MCF 10A (cell line): Measurements from ENCODE around the gene CYP1B1. TPM values are rescaled to one million over a fixed set of nuclear protein-coding genes. Genes with fewer than 3 reads are reported as not detected.
A peak's percentile ranks its signal among the peaks of the same experiment; 100 is the strongest.

Source experiments
- BruUV-seq: library from RNA; stranded (reverse); fragments of 400-500 nt; replicated peaks from 2 replicates; lab custom pipeline; 2021; lab: Mats Ljungman, UMichigan
- CTCF ChIA-PET: fragments of 300-600 bp; sonication (Branson Sonifier 250); formaldehyde crosslinking; extraction: SDS; loops from one replicate; lab custom pipeline; 2021; ENCODE audit warnings: antibody characterized with exemption, inconsistent platforms; lab: Yijun Ruan, JAX
- POLR2A ChIA-PET: fragments of 300-600, 350-650 bp; sonication (Branson Sonifier 250); formaldehyde crosslinking; extraction: SDS; loops from one replicate; lab custom pipeline; 2020; ENCODE audit warnings: antibody characterized with exemption, inconsistent platforms; lab: Yijun Ruan, JAX
- DNase-seq: peaks from one replicate; pipeline ENCODE4 v3.0.0-alpha.2; 2018; ENCODE audit not compliant: unreplicated experiment
- H3K27ac Mint-ChIP-seq: one replicate; pipeline ENCODE4 v1.8.0; 2022; ENCODE audit warnings: mild to moderate bottlenecking, low read depth, mixed read lengths; ENCODE audit not compliant: unreplicated experiment
- H3K27me3 Mint-ChIP-seq: one replicate; pipeline ENCODE4 v1.8.0; 2022; ENCODE audit warnings: mixed read lengths; ENCODE audit not compliant: insufficient read depth, unreplicated experiment
- H3K36me3 Mint-ChIP-seq: one replicate; pipeline ENCODE4 v1.8.0; 2022; ENCODE audit warnings: mild to moderate bottlenecking, moderate library complexity, mixed read lengths; ENCODE audit not compliant: insufficient read depth, unreplicated experiment
- H3K4me1 Mint-ChIP-seq: one replicate; pipeline ENCODE4 v1.8.0; 2022; ENCODE audit warnings: mixed read lengths; ENCODE audit not compliant: insufficient read depth, unreplicated experiment
- H3K4me3 Mint-ChIP-seq: one replicate; pipeline ENCODE4 v1.8.0; 2022; ENCODE audit warnings: mild to moderate bottlenecking, moderate library complexity, mixed read lengths; ENCODE audit not compliant: unreplicated experiment
- H3K9me3 Mint-ChIP-seq: one replicate; pipeline ENCODE4 v1.8.0; 2022; ENCODE audit warnings: mixed read lengths; ENCODE audit not compliant: unreplicated experiment
- CTCF ChIP-seq: fragments of 200-600 bp; IDR thresholded peaks from one replicate; pipeline ENCODE4 v1.8.0; 2022; ENCODE audit warnings: antibody characterized with exemption, mild to moderate bottlenecking; ENCODE audit not compliant: unreplicated experiment
- intact Hi-C: fragments of 100-400 bp; cut with micrococcal nuclease; formaldehyde crosslinking; loops from 2 replicates; pipeline ENCODE4 v1.14.1; 2022
- total RNA-seq: library from RNA; stranded (reverse); gene quantifications from 2 replicates; pipeline ENCODE4 v1.2.3, GENCODE V29; 2022

CYP1B1 gene
- total RNA-seq, 1 experiment from 2014 or later, result 37.2 TPM

GRCh38 chr2:38077431-38077769 is 1.4 kb upstream of the CYP1B1 start:
- Mint-ChIP-seq H3K4me1 (peaks cover 24% of the 10 kb centered on the region), H3K4me3 (peak overlapping the region; percentile 78), H3K27ac (peak overlapping the region; percentile 75), H3K36me3 (peaks cover 21% of the 10 kb centered on the region), H3K27me3 (no peaks in the 10 kb centered on the region), H3K9me3 (no peaks in the 10 kb centered on the region)
- BruUV-seq, result TSS peak; percentile 83
- intact Hi-C loops, result loop anchor here (2.0 to 5.0 kb wide), 3 partner anchors 19 to 95 kb away; no protein-coding TSS in a partner anchor
- no peak for TF ChIP-seq CTCF
- DNase-seq, result no peak
- POLR2A ChIA-PET, result interaction anchor here (0.6 to 5.4 kb wide), 27 partner anchors 10 to 673 kb away, joined by 3 to 100 read pairs (median 6); partner anchors contain the start of gene RMDN2
- CTCF ChIA-PET, result interaction anchor here (0.6 to 2.8 kb wide), 15 partner anchors 9 to 824 kb away, joined by 3 to 20 read pairs (median 6); no protein-coding TSS in a partner anchor

GRCh38 chr2:38076710-38077430 is 919 bp upstream of the CYP1B1 start:
- no TSS peak for BruUV-seq
- DNase-seq, result peak; percentile 95
- peaks cover 20% of the 10 kb centered on the region for H3K4me1 Mint-ChIP-seq
- peak overlapping the region; percentile 75 for H3K27ac Mint-ChIP-seq
- H3K9me3 Mint-ChIP-seq, result no peaks in the 10 kb centered on the region
- no peaks in the 10 kb centered on the region for H3K27me3 Mint-ChIP-seq
- POLR2A ChIA-PET, result interaction anchor here (0.6 to 5.4 kb wide), 40 partner anchors 9 to 674 kb away, joined by 3 to 100 read pairs (median 6); partner anchors contain the start of gene RMDN2
- TF ChIP-seq CTCF, result no peak
- CTCF ChIA-PET, result interaction anchor here (0.6 to 2.8 kb wide), 37 partner anchors 9 to 824 kb away, joined by 3 to 20 read pairs (median 4); no protein-coding TSS in a partner anchor
- H3K4me3 Mint-ChIP-seq, result peak overlapping the region; percentile 78
- peaks cover 21% of the 10 kb centered on the region for H3K36me3 Mint-ChIP-seq
- intact Hi-C loops, result loop anchor here (1.0 to 5.0 kb wide), 7 partner anchors 20 to 197 kb away; no protein-coding TSS in a partner anchor

- peak overlapping the region; percentile 61 for H3K27ac Mint-ChIP-seq
- intact Hi-C loops, result loop anchor here (1.0 to 5.0 kb wide), 7 partner anchors 21 to 198 kb away; no protein-coding TSS in a partner anchor
- H3K27me3 Mint-ChIP-seq, result no peaks in the 10 kb centered on the region
- no TSS peak for BruUV-seq
- DNase-seq, result peak; percentile 91
- no peak for TF ChIP-seq CTCF
- H3K4me3 Mint-ChIP-seq, result peak overlapping the region; percentile 78
- no peaks in the 10 kb centered on the region for H3K9me3 Mint-ChIP-seq
- CTCF ChIA-PET, result interaction anchor here (0.6 to 2.8 kb wide), 38 partner anchors 8 to 700 kb away, joined by 3 to 20 read pairs (median 4); no protein-coding TSS in a partner anchor
- POLR2A ChIA-PET, result interaction anchor here (0.7 to 5.4 kb wide), 36 partner anchors 8 to 674 kb away, joined by 3 to 100 read pairs (median 6); partner anchors contain the start of gene RMDN2
- H3K4me1 Mint-ChIP-seq, result peaks cover 14% of the 10 kb centered on the region
- H3K36me3 Mint-ChIP-seq, result peaks cover 21% of the 10 kb centered on the region
Measured at GRCh38 chr2:38076152-38076709, 280 bp upstream of the CYP1B1 start.
